SK-N-SH (cell line): Measurements from ENCODE around the gene NSRP1. TPM values are rescaled to one million over a fixed set of nuclear protein-coding genes. Genes with fewer than 3 reads are reported as not detected.

Source experiments
- CTCF ChIA-PET: fragments of 300-600, 350-600 bp; formaldehyde crosslinking; extraction: SDS; loops from one replicate; lab custom pipeline; 2021; lab: Yijun Ruan, JAX
- POLR2A ChIA-PET: fragments of 350-600 bp; sonication (Branson Sonifier 250); formaldehyde crosslinking; extraction: SDS; loops from one replicate; lab custom pipeline; 2020; ENCODE audit warnings: antibody characterized with exemption, inconsistent platforms; lab: Yijun Ruan, JAX
- DNase-seq: peaks from one replicate; pipeline ENCODE4 v3.0.0; 2012
- H2AFZ ChIP-seq: fragments of 200-600 bp; sonication (generic); 2 replicates; pipeline ENCODE4 v1.8.1; 2016; ENCODE audit warnings: antibody characterized with exemption, mild to moderate bottlenecking, low read depth
- H3F3A ChIP-seq: fragments of 200-600 bp; sonication (generic); replicated peaks from 2 replicates; pipeline ENCODE3; 2016; ENCODE audit warnings: antibody characterized with exemption, mild to moderate bottlenecking; ENCODE audit not compliant: insufficient read depth
- H3K27ac ChIP-seq, 2 experiments: fragments of 200-500 bp in 1 of 2; fragments of 200-600 bp in 1 of 2; sonication (Bioruptor generic) in 1 of 2; sonication (generic), shearing (Covaris generic) in 1 of 2; 2 replicates each; pipeline versions ENCODE4 v1.5.1 to v1.6.1; 2014 to 2016; ENCODE audit warnings: low read depth in 2 of 2, inconsistent platforms in 1 of 2, low read length in 1 of 2, mild to moderate bottlenecking in 1 of 2, mixed read lengths in 1 of 2
- H3K27me3 ChIP-seq: fragments of 200-600 bp; sonication (generic), shearing (Covaris generic); 2 replicates; pipeline ENCODE4 v1.6.1; 2016; ENCODE audit warnings: mixed run types; ENCODE audit not compliant: insufficient read depth
- H3K36me3 ChIP-seq, 2 experiments: fragments of 200-500 bp in 1 of 2; fragments of 200-600 bp in 1 of 2; sonication (Bioruptor generic) in 1 of 2; sonication (generic) in 1 of 2; replicated peaks in 1 of 2; 2 replicates each; pipeline versions ENCODE3 to v1.5.1; 2014 to 2016; ENCODE audit warnings: low read length in 1 of 2, mild to moderate bottlenecking in 1 of 2; ENCODE audit not compliant: insufficient read depth in 2 of 2, control insufficient read depth in 1 of 2
- H3K4me1 ChIP-seq, 2 experiments: fragments of 200-500 bp in 1 of 2; fragments of 200-600 bp in 1 of 2; sonication (Bioruptor generic) in 1 of 2; sonication (generic), shearing (Covaris generic) in 1 of 2; 2 replicates each; pipeline versions ENCODE4 v1.5.1 to v1.6.1; 2014 to 2016; ENCODE audit warnings: low read depth in 1 of 2, low read length in 1 of 2, mixed run types in 1 of 2; ENCODE audit not compliant: insufficient read depth in 2 of 2, control insufficient read depth in 1 of 2
- H3K4me2 ChIP-seq: fragments of 200-600 bp; sonication (generic), shearing (Covaris generic); 2 replicates; pipeline ENCODE4 v1.6.1; 2017; ENCODE audit warnings: mixed run types
- H3K4me3 ChIP-seq, 2 experiments: fragments of 200-500 bp in 1 of 2; fragments of 200-600 bp in 1 of 2; sonication (Bioruptor generic) in 1 of 2; sonication (generic), shearing (Covaris generic) in 1 of 2; 2 replicates each; pipeline versions ENCODE4 v1.5.1 to v1.8.1; 2014 to 2016; ENCODE audit warnings: low read depth in 2 of 2, inconsistent platforms in 1 of 2, low read length in 1 of 2, mild to moderate bottlenecking in 1 of 2, mixed read lengths in 1 of 2, moderate library complexity in 1 of 2
- H3K79me2 ChIP-seq: fragments of 200-600 bp; sonication (generic); 2 replicates; pipeline ENCODE4 v1.8.1; 2017; ENCODE audit warnings: mild to moderate bottlenecking; ENCODE audit not compliant: insufficient read depth
- H3K9ac ChIP-seq: fragments of 200-600 bp; sonication (generic); 2 replicates; pipeline ENCODE4 v1.6.1; 2017; ENCODE audit warnings: mixed run types
- H3K9me2 ChIP-seq: fragments of 200-600 bp; sonication (generic); 2 replicates; pipeline ENCODE4 v1.6.1; 2017; ENCODE audit warnings: mixed run types
- H3K9me3 ChIP-seq: fragments of 200-600 bp; sonication (generic); 2 replicates; pipeline ENCODE4 v1.6.1; 2017; ENCODE audit warnings: mixed run types, mild to moderate bottlenecking, moderate library complexity
- H4K20me1 ChIP-seq: fragments of 200-600 bp; sonication (generic); 2 replicates; pipeline ENCODE4 v1.6.1; 2017; ENCODE audit warnings: mild to moderate bottlenecking, mixed run types; ENCODE audit not compliant: insufficient read depth
- CHD2 ChIP-seq: fragments of 150-350 bp; IDR thresholded peaks from 2 replicates; pipeline ENCODE4 v1.6.1; 2018; ENCODE audit warnings: low read length; ENCODE audit not compliant: partially characterized antibody
- CTCF ChIP-seq: fragments of 200-600 bp; sonication (generic); IDR thresholded peaks from 2 replicates; pipeline ENCODE4 v1.6.1; 2017; ENCODE audit warnings: antibody characterized with exemption, mild to moderate bottlenecking, moderate library complexity
- EP300 ChIP-seq, 2 experiments: IDR thresholded peaks; 2 replicates each; pipeline versions ENCODE4 v1.4.0 to v1.6.1; 2012; ENCODE audit warnings: borderline replicate concordance in 1 of 2, low read depth in 1 of 2, low read length in 1 of 2
- EZH2phosphoT487 ChIP-seq: fragments of 200-600 bp; sonication (generic); IDR thresholded peaks from 2 replicates; pipeline ENCODE4 v1.6.1; 2017; ENCODE audit warnings: low read depth, mixed run types, mild to moderate bottlenecking, antibody characterized with exemption, moderate library complexity, borderline replicate concordance
- FOSL2 ChIP-seq: IDR thresholded peaks from 2 replicates; pipeline ENCODE4 v1.4.0; 2012; ENCODE audit warnings: low read depth, mild to moderate bottlenecking, moderate library complexity, borderline replicate concordance
- FOXJ3 ChIP-seq: sonication (generic); formaldehyde crosslinking; IDR thresholded peaks from 2 replicates; pipeline ENCODE4 v1.5.1; 2020; ENCODE audit warnings: mild to moderate bottlenecking, missing genetic modification reagents
- GABPA ChIP-seq: IDR thresholded peaks from 2 replicates; pipeline ENCODE4 v1.4.0; 2012; ENCODE audit warnings: low read depth, mild to moderate bottlenecking
- IRF3 ChIP-seq: fragments of 150-350 bp; IDR thresholded peaks from 2 replicates; pipeline ENCODE4 v1.6.1; 2016; ENCODE audit warnings: mild to moderate bottlenecking, low read depth, low read length
- MAX ChIP-seq: IDR thresholded peaks from 2 replicates; pipeline ENCODE4 v1.4.0; 2012; ENCODE audit warnings: low read depth
- MEF2A ChIP-seq: IDR thresholded peaks from 2 replicates; pipeline ENCODE4 v1.4.0; 2012; ENCODE audit warnings: low read depth, borderline replicate concordance
- NFIC ChIP-seq: IDR thresholded peaks from 2 replicates; pipeline ENCODE4 v1.4.0; 2012; ENCODE audit warnings: borderline replicate concordance
- RXRA ChIP-seq: IDR thresholded peaks from 2 replicates; pipeline ENCODE4 v1.4.0; 2012; ENCODE audit warnings: low read depth, mild to moderate bottlenecking, borderline replicate concordance
- SIN3A ChIP-seq: IDR thresholded peaks from 2 replicates; pipeline ENCODE4 v1.6.1; 2012; ENCODE audit warnings: low read depth, mild to moderate bottlenecking, low read length, moderate library complexity, borderline replicate concordance
- TAF1 ChIP-seq: IDR thresholded peaks from 2 replicates; pipeline ENCODE4 v1.6.1; 2012; ENCODE audit warnings: low read depth, mild to moderate bottlenecking, low read length, moderate library complexity, borderline replicate concordance
- TCF12 ChIP-seq: IDR thresholded peaks from 2 replicates; pipeline ENCODE4 v1.4.0; 2012
- TEAD4 ChIP-seq: IDR thresholded peaks from 2 replicates; pipeline ENCODE4 v1.4.0; 2012; ENCODE audit warnings: mild to moderate bottlenecking, borderline replicate concordance; ENCODE audit not compliant: insufficient read depth
- USF1 ChIP-seq: IDR thresholded peaks from 2 replicates; pipeline ENCODE4 v1.4.0; 2012; ENCODE audit warnings: low read depth, borderline replicate concordance
- USF2 ChIP-seq: fragments of 150-350 bp; IDR thresholded peaks from 2 replicates; pipeline ENCODE4 v1.6.1; 2017; ENCODE audit warnings: antibody characterized with exemption, low read length, low read depth, borderline replicate concordance
- YY1 ChIP-seq: IDR thresholded peaks from 2 replicates; pipeline ENCODE4 v1.4.0; 2012; ENCODE audit warnings: low read depth, mild to moderate bottlenecking
- WGBS: methylation state at CpG from one replicate; pipeline ENCODE4 v1.1.6; 2017; ENCODE audit warnings: low lambda C conversion rate; 5-methylcytosine and 5-hydroxymethylcytosine counted together
- polyA plus RNA-seq, 3 experiments: library from polyadenylated mRNA; depleted of rRNA; stranded (reverse); fragments of >200 nt; gene quantifications; 2 replicates each; pipeline ENCODE4 v1.2.3, GENCODE V29; 2012

The NSRP1 gene
- polyA plus RNA-seq, 1 of the 3 experiments (the other 2 are of a cell fraction): 10.8 TPM

GRCh38 chr17:30232015-30232823 is 115.6 kb downstream of the NSRP1 start:
- no peak overlapping the region for H3K9ac ChIP-seq
- no peak overlapping the region for H3K27ac ChIP-seq
- H3K9me3 ChIP-seq: no peaks in the 10 kb centered on the region
- H3K36me3 ChIP-seq: no peaks in the 10 kb centered on the region
- H3K4me2 ChIP-seq: no peak overlapping the region
- WGBS: 78% methylated on average over 10 of the region's 10 CpGs
- TF ChIP-seq USF1 (no peak), TCF12 (no peak), TAF1 (no peak), EZH2phosphoT487 (no peak), CHD2 (no peak), MEF2A (no peak)
- TF ChIP-seq, all 33 proteins: peak for 0
- H3K79me2 ChIP-seq: no peaks in the 10 kb centered on the region
- no peak overlapping the region for H2AFZ ChIP-seq
- no peak overlapping the region for H3K4me3 ChIP-seq
- peaks cover 0 to 8% of the 10 kb centered on the region in 2 experiments; a peak in 1 of 4 replicates for H3K4me1 ChIP-seq
- H4K20me1 ChIP-seq: no peaks in the 10 kb centered on the region
- H3K9me2 ChIP-seq: no peaks in the 10 kb centered on the region
- H3F3A ChIP-seq: no peaks in the 10 kb centered on the region
- CTCF ChIA-PET: interaction anchor here (0.8 to 1.7 kb wide), 3 partner anchors 37 to 128 kb away, joined by 3 to 4 read pairs (median 4); no protein-coding TSS in a partner anchor
- POLR2A ChIA-PET: no interaction called here
- no peak for DNase-seq
- H3K27me3 ChIP-seq: peaks cover 29% of the 10 kb centered on the region

- Histone ChIP-seq H3K9me2 (no peaks in the 10 kb centered on the region), H3K4me3 (no peak overlapping the region), H3K4me2 (no peak overlapping the region), H3K9me3 (no peaks in the 10 kb centered on the region), H3K9ac (no peak overlapping the region), H2AFZ (no peak overlapping the region), H3K27me3 (peaks cover 29% of the 10 kb centered on the region), H3K79me2 (no peaks in the 10 kb centered on the region), H3K27ac (no peak overlapping the region), H4K20me1 (no peaks in the 10 kb centered on the region), H3F3A (no peaks in the 10 kb centered on the region), H3K4me1 (peaks cover 0 to 8% of the 10 kb centered on the region in 2 experiments; a peak in 1 of 4 replicates), H3K36me3 (no peaks in the 10 kb centered on the region)
- WGBS: 63% methylated on average over 9 of the region's 11 CpGs
- ChIA-PET POLR2A (no interaction called here), CTCF (interaction anchor here (1.1 to 1.7 kb wide), 4 partner anchors 38 to 128 kb away, joined by 3 to 6 read pairs (median 4); no protein-coding TSS in a partner anchor)
- no peak for DNase-seq
- no peak for TF ChIP-seq USF1
- TF ChIP-seq RXRA: no peak
- TF ChIP-seq FOSL2: no peak
- TF ChIP-seq NFIC: no peak
- no peak for TF ChIP-seq EP300 (IDR thresholded peaks at IDR 0.05; ENCODE audit: borderline replicate concordance in 1 of 2, low read depth in 1 of 2, low read length in 1 of 2)
- TF ChIP-seq USF2: no peak
- TF ChIP-seq FOXJ3 (CRISPR knock-in tag): no peak
- no peak for TF ChIP-seq MAX
- TF ChIP-seq IRF3: no peak
- no peak for TF ChIP-seq TEAD4
- no peak for TF ChIP-seq TCF12
- TF ChIP-seq CTCF: no peak
- no peak for TF ChIP-seq YY1
- no peak for TF ChIP-seq TAF1
- TF ChIP-seq SIN3A: no peak
- TF ChIP-seq GABPA: no peak
- TF ChIP-seq CHD2: no peak
Observed at GRCh38 chr17:30232824-30233427, 116.3 kb downstream of the NSRP1 start.
